SW480 (cell line): Measurements from ENCODE around the gene HPDL.
"Not testable (repeated sequence)": the region's sequence is repeated elsewhere in the genome, so short reads cannot be mapped to it uniquely, and the experiment has no call there.

ENCODE experiments used
- DNase-seq: peaks from one replicate; pipeline ENCODE4 v3.0.0-alpha.2; 2016; ENCODE audit warnings: low spot score

Gene HPDL

DNA sequence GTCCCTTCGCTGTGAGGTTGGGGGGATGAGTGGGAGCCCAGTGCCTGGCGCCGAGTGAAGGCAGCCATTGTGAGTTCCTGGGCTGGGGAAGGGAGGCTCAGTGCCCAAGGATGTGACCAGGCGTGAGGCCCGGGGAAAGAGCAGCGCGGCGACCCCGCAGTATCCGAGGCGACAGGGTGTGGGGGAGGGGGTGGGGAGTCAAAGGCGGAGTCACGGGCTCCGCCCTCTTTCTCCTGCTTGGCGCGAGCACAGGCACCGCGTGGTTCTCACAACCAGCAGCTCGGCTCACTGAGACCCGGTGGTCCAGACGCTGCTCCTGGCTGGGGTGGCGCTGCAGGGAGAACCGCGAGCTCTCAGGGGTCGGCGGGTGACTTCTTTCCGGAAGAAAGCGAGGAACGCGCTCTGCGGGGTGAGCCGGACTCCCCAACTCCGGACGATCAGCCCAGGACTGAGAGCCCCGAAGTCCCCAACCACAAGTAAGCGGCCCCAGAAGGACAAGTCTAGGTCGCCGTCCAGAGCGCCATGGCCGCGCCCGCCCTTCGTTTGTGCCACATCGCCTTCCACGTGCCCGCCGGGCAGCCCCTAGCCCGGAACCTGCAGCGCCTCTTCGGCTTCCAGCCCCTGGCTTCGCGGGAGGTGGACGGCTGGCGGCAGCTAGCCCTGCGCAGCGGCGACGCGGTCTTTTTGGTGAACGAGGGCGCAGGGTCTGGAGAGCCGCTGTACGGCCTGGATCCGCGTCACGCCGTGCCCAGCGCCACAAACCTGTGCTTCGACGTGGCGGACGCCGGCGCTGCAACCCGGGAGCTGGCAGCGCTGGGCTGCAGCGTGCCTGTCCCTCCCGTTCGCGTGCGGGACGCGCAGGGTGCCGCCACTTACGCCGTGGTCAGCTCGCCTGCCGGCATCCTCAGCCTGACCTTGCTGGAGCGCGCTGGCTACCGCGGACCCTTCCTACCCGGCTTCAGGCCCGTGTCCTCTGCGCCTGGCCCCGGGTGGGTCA, at the start of gene HPDL:
Gene HPDL (plus strand): TSS at position 269 of the 997 bp plus-strand sequence. CDS start 254 bp downstream, at position 523.
- peak; percentile 80 for DNase-seq

DNA sequence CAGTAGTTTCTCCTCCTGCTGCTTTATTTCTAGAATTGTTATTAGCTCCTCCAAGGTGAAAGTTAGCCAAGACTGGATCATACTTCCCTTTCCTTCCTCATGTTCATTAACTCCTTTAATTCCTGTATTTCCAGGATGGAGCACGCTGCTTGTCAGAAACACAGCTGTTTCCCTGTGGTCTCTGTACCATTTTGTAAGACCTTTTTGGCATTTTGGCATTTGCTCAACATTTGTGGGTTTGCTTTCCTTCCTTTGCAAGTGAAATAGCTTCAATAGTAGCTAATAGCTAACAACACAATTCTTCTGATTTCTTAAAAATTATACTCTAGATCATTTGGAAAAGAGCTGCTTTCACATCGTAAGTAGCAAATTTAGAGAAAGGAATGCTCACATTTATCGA, 44.3 kb upstream of the HPDL start:
- no peak for DNase-seq

DNA sequence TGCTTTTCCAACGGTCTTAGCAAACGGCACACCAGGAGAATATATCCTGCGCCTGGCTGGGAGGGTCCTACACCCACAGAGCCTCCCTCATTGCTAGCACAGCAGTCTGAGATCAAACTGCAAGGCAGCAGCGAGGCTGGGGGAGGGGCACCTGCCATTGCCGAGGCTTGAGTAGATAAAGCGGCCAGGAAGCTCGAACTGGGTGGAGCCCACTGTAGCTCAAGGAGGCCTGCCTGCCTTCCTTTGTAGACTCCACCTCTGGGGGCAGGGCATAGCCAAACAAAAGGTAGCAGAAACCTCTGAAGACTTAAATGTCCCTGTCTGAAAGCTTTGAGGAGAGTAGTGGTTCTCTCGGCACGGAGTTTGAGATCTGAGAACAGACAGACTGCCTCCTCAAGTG, 41.8 kb upstream of the HPDL start:
- not testable (repeated sequence) for DNase-seq

DNA sequence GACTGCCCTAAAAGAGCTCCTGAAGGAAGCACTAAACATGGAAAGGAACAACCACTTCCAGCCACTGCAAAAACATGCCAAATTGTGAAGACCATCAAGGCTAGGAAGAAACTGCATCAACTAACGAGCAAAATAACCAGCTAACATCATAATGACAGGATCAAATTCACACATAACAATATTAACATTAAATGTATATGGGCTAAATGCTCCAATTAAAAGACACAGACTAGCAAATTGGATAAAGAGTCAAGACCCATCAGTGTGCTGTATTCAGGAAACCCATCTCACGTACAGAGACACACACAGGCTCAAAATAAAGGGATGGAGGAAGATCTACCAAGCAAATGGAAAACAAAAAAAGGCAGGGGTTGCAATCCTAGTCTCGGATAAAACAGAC, 40.2 kb upstream of the HPDL start:
- not testable (repeated sequence) for DNase-seq

DNA sequence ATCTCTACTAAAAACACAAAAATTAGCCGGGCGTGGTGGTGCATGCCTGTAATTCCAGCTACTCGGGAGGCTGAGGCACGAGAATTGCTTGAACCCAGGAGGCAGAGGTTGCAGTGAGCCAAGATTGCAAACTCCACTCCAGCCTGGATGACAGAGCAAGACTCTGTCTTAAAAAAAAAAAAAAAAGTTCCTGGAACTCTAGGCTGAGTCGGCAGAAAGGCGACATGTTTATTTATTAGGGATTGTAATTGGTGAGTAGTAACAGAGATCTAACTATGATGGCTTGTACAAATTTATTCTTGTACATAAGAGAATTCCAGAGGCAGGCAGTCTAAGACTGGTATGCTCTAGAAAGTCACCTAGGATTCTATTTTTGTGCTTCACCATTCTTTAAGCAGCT, 35.7 kb upstream of the HPDL start:
- not testable (repeated sequence) for DNase-seq

DNA sequence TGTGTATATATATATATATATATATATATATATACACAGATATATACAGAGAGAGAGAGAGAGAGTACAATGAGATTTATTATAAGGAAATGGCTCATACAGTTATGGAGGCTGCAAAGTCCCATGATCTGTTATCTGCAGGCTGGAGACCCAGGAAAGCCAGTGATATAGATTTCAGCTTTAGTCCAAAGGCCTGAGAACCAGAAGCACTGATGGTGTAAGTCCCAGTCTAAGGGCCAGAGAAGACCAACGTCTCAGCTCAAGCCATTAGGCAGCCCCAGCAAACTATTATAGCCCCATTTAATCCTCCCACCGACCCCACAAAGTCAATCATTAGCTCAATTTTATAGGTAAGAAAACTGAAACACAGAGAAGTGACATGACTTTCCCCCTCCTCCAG, 35.0 kb upstream of the HPDL start:
- no peak for DNase-seq

DNA sequence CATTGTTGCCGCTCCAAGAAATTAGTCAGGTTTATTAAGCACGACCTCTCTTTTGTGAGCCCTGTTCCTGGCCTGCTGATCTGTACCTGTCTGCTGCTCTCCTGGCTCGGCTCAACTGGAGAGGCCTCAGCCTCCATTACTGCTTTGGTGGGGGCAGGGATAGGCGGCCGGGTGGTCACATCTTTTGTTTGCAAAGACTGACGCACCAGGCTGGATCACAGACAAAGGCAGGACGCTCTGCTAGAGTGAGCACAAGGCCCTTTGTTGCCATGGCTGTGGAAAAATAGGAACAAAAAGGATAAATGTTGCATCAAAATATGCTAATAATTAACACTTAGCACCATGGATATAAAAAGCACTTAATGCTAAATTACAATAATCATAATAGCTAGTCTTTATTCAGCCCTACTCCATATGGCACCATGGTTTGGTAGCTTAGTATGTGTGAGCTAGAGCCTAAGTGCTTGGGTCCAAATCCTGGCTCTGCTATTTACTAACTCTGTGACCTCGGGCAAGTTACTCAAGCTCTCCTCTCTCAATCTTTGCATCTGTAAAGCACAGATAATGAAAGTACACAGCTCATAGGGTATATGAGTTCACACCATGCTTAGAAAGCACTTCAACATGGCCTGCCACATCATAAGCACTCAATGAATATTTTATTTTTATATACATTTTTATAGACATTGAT, 28.9 kb upstream of the HPDL start:
- DNase-seq: no peak

DNA sequence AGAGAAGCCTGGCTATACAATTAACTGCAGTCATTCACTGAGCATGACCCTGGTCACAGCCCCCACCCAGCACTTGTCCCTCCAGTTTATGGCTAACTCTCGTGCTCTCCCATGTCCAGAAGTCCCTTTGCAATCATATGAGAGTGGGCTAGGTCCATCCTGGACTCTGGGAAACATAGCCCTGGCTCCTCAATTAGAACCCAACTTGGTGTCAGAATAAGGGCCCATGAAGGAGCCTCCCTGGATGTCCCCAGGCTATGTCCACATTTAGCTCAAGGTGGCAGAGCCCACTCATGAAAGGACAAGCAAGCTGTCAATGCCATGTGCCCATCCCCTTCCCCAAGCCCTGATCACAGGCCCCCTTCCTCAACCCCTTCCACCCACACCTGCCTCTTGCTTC, 27.4 kb upstream of the HPDL start:
- DNase-seq: no peak

DNA sequence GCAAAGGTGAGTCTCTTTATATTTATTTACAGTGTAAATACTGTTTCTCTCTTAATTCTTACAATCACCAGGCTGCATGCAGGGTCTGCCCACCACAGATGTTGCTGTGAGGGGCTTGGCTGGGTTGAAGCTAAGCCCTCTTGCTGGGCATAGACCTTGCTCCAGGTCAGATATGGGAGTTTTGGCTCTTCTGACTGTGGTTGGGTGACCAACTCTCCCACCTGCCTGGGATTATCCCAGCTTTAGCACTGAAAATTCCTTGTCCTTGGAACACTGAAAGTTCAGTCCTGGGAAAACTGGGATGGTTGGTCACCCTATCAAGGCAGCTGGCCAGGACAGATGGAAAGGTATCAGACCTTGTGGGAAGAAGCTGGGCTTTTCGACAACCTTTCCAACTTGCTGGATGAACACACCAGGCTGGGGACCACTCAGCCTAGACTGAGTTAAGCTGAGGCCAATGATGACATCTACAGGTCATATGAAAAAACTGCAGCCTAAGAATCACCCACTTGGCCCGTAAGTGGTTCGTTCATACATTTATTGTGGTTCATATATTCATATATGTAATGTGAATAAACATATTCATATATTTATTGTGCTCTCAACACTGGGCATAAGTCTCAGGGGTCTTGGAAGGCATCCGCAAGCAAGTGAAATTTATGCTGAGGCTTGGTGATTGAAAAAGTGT, 26.6 kb upstream of the HPDL start:
- DNase-seq: peak; percentile 72

DNA sequence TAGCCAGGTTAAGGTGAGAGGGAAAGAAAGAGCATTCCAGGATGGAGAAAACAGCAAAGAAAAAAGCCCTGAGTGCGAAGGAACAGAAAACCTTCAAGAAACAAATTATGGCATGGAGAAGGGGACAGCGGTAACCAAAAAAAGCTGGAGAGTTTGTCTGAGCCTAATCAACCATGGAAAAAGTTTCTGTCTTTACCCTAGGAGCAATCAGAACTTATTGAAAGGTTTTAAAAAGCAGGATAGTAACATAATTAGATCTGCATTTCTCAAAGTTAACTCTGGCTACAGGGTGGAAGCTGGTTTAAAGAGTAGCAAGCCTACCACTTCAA, 26.1 kb upstream of the HPDL start:
- DNase-seq: no peak

DNA sequence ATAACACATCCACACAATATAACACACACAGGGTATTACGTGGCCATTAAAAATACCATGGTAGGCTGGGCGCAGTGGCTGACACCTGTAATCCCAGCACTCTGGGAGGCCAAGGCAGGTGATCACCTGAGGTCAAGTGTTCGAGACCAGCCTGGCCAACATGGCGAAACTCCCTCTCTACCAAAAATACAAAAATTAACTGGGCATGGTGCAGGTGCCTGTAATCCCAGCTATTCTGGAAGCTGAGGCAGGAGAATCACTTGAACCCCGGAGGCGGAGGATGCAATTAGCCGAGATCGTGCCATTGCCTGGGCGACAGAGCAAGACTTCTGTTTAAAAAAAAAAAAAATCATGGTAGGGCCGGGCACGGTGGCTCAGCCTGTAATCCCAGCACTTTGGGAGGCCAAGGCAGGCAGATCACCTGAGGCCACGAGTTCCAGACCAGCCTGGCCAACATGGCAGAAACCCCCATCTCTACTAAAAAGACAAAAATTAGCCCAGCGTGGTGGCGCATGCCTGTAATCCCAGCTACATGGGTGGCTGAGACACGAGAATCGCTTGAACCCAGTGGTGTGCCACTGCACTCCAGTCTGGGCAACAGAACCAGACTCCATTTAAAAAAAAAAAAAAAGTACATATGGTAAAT, 24.1 kb upstream of the HPDL start:
- no peak for DNase-seq

DNA sequence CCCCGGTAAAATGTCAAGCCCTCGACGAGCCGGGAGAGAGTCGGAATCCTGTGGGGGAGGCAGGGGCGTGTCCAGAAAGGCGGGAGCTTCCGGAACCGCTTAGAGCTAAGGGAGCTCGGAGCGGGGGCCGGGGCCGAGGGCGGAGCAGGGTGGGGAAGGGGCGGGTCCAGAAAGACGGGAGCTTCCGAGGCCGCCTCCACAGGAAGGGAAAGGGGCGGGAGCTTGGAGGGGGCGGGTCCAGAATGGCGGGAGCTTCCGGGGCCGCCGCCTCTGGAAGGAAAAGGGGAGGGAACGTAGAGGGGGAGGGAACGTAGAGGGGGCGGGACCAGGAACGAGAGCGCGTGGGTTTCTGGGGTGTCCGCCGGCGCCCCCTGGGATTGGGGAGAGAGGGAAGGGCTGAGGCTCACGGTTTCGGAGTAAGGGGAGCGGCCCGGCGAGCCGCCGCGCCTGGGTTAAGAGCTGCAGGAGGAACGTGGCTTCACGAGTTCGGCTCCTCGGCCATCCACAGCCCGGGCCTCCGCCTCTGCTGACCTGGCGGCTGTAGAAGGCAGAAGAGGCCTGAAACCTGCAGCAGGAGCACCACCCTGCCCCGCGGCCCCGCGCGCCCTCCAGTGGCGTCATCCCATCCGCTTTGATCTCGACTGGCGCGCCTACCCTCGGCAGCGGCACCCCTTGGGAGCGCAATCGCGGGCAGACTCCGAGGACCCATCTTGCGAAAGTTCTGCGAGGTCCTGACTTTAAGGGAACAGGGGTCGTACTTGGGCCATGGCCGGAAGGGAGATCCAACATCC, 23.0 kb upstream of the HPDL start:
- peak; percentile 95 for DNase-seq

DNA sequence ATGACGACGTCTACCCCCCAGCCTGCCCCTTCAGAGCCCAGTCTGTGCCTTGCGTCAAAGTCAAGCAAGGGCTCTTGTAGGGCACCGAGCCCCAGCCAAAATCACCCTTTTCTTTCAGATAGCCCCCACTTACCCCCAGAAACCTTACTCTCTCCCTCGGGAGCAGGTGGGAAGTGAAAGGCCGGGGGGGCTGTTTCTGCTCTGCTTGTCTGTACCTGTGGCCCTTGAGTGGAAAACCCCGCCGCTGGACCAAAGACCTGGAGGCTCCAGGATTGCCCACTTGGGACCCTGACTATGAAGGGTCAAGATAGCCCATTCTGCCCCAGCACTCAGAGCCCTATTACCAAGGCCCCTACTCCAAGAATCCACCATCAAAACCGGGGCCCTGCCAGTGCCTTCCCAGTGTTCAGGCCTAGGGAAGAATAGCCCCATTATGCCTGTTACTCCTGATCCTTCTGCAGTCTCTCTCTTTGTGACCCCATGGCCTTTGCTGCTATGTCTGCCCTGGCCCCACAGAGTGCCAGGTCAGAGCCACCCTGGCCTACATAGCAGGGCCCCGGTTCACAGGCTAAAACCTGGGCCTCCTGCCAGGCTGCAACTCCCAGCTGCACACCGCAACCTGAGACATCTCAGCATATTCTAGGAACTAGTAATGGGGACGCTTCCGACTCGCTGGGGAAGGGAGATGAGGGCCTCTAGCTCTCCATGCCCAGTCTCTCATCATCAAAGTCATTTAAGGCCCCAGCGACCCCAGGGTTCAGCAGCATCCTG, 22.2 kb upstream of the HPDL start:
- no peak for DNase-seq

DNA sequence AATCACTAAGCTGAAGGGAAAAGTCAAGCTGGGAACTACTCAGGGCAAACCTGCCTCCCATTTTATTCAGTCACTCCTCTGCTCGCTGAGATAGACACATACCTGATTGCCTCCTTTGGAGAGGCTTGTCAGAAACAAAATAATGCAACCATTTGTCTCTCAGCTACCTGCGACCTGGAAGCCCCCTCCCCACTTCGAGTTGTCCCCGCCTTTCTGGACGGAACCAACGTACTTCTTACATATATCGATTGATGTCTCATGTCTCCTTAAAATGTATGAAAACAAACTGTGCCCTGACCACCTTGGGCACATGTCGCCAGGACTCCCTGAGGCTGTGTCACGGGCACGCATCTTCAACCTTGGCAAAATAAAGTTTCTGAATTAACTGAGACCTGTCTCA, 21.5 kb upstream of the HPDL start:
- no peak for DNase-seq

DNA sequence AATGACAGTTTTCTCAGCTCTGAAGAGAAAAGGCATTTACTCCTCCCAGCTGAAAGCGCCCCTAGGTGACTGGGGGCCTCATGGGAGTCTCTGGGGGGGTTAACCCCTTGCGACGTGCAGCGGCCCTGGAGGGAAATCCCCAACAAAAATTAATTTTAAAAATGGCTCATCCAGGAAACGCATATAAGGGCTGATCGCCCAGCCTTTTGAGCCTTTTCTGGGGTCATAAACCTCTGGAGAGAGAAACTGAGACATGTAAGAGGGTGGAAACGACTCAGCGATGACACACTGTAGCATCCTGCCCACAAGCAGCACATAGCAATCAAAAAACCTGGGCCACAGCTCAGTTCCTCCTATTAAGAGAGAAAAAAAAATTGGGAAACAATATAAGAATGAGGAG, 20.4 kb upstream of the HPDL start:
- no peak for DNase-seq

DNA sequence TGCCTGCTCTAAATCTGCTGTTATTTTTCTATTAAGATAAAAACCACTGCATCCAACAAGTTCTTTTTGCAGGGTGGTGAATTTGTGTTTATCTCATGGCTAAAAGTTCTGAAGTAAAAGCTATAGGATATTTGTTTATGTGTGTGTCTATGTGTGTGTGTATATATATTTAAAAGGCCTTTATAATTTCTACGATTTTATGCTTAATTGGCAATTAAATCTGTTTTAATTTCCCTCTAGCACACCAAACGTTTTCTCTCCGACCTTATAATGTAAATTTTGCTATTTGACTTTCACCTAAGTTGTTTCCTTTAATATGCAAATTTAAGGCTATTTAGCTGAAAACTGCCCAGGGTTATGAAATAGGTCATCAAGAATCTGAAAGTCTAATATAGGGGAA, 19.8 kb upstream of the HPDL start:
- no peak for DNase-seq

DNA sequence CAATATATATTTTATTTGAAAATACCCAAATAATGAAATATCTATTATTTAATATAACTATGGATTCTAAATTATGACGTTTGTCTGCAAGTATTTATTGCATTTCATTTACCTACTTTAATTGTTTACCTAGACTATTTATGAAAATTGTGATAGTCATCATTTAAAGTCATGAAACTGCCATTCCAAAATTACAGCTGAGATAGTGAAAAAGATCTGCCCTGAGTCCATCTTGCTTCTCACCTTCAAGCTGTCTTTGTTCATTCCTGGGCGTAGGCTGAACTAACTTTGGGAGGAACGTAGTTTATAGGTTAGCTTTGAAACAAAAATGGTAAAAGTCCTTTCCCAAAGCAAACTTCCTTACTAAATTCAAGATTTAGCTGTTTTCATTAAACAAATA, 12.4 kb upstream of the HPDL start:
- no peak for DNase-seq

DNA sequence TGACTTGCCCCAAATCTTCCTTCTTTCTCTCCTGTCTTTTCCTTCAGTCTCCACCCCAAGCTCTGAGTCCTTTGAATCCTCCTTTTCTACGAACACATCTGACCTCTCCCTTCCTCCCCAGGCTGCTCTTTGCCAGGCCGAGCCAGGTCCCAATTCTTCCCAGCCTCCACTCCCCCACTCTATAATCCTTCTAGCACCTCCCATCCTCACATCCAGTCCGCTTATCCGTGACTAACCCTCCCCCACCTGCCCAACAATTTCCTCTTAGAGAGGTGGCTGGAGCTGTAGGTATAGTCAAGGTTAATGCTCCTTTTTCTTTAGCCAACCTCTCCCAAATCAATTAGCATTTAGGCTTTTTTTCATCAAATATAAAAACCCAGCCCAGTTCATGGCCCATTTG, 9.5 kb upstream of the HPDL start:
- no peak for DNase-seq

DNA sequence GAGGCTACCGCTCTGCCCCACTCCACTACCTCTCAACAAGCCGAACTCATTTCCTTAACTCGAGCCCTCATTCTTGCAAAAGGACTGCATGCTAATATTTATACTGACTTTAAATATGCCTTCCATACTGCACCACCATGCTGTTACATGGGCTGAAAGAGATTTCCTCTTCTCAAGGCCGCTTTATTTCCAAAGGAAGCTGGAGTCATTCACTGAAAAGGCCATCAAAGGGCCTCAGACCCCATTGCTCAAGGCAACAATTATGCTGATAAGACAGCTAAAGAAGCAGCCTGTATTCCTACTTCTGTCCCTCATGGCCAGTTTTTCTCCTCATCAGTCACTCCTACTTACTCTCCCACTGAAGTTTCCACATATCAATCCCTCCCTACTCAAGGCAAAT, 6.9 kb upstream of the HPDL start:
- no peak for DNase-seq

DNA sequence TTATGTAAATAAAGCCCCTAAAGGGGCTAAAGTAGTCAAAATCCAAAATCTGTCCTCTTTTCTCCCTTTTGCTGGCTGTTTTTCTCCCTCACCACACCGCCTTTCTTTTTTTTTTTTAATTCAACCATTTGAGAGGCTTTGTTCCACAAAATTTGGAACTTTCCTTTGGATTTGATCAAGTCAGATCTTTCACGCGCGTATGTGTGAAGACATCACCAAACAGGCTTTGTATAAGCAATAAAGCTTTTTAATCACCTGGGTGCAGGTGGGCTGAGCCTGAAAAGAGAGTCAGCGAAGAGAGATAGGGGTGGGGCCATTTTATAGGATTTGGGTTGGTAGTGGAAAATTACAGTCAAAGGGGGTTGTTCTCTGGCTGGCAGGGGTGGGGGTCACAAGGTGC, 5.3 kb upstream of the HPDL start:
- no peak for DNase-seq
